Measurements from ENCODE around the gene HGS.

Gene HGS

DNA sequence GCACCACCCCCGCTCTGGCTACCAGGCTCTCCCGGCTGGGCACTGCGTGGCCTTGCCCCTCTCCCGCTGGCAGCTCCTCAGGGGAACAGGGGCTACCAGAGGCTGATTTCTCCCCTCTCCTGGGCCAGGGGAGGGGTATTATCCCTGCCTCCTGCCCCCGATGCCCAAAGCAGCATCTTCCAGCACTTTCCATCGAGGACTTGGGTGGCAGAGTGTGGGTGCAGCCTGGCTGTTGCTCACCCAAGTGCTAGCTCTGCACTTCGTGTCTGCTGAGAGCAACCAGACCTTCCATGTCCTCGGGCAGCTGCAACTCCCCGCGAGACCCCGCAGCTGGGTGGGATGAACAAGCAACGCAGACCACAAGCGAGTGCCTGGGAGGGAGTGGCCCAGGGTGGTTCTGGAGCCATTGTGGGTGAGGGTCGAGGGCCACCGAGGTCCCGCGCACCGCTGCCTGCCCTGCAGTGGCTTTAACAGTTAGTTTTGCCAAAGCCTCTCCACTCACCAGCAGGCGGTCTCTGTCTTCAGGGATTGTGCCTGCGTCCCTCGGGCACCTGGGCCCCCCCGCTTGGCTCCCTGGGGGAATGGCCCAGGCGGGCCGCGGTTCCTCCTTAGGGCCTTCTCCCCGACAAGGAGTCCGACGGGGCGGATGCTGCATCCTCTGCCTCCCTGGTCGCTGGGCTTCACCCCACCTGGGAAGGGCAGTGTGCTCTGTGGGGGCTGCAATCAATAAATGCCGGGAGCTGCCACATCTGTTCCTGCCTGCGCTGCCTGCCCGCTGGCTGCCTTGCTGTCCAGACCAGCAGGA is 36.7 kb downstream of the HGS start:
- peaks cover 28% of the 10 kb centered on the region for H3K4me1 ChIP-seq (ENCODE audit: control insufficient read depth, insufficient read depth, low read length)
- H3K9ac ChIP-seq (ENCODE audit: low read length): no peak overlapping the region
- H3K4me3 ChIP-seq (ENCODE audit: low read length): no peak overlapping the region
- H3K27me3 ChIP-seq (ENCODE audit: control insufficient read depth, insufficient read depth, low read length): no peaks in the 10 kb centered on the region
- H3K9me3 ChIP-seq (ENCODE audit: control insufficient read depth, low read length): no peaks in the 10 kb centered on the region
- H3K36me3 ChIP-seq (ENCODE audit: control insufficient read depth, insufficient read depth, low read length): no peaks in the 10 kb centered on the region

DNA sequence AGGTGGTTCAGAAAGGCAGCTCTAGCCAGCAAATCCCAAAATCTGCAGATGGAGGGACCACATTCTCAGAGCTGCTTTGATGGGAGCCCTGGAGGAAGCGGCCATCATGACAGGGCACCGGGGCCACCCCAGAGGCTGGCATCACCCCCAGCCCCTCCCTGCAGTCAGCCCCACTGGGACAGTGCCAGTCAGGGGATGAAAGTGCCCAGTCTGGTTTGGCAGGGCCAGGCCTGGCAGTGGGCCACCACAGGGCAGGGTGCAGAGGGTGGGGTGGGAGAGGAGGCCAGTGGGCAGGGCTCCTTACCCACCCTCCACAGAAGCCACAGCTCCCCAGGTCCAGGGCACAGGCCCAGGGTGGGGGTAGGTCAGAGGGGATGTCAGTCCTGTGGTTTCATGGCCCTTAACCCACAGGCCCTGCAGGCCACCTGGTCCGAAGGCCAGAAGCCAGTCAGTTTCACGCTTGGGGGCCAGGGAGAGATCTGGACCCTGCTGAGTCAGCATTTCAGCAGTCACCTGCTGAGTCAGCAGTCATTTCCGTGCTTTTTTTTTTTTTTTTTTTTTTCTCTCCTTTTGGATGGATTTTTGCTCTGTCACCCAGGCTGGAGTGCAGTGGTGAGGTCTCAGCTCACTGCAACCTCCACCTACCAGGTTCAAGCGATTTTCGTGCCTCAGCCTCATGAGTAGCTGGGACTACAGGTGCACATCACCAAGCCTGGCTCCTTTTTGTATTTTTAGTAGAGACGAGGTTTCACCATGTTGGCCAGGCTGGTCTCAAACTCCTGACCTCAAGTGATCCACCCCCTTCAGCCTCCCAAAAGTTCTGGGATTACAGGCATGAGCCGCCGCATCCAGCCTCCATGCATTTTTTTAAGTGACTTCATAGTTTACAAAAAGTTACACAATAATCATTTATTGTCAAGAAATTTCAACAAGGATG is 38.6 kb downstream of the HGS start:
- H3K4me3 ChIP-seq (ENCODE audit: low read length): no peak overlapping the region
- no peak overlapping the region for H3K9ac ChIP-seq (ENCODE audit: low read length)

GRCh38 chr17:81723651-81724209 is 39.9 kb downstream of the HGS start:
- Histone ChIP-seq H3K4me1 (ENCODE audit: control insufficient read depth, insufficient read depth, low read length) (peaks cover 35% of the 10 kb centered on the region), H3K9ac (ENCODE audit: low read length) (no peak overlapping the region), H3K9me3 (ENCODE audit: control insufficient read depth, low read length) (no peaks in the 10 kb centered on the region), H3K27me3 (ENCODE audit: control insufficient read depth, insufficient read depth, low read length) (no peaks in the 10 kb centered on the region), H3K36me3 (ENCODE audit: control insufficient read depth, insufficient read depth, low read length) (no peaks in the 10 kb centered on the region), H3K4me3 (ENCODE audit: low read length) (no peak overlapping the region)

More for the DNA sequence above, 38.6 kb downstream of the HGS start:
- Histone ChIP-seq H3K36me3 (ENCODE audit: control insufficient read depth, insufficient read depth, low read length) (no peaks in the 10 kb centered on the region), H3K9me3 (ENCODE audit: control insufficient read depth, low read length) (no peaks in the 10 kb centered on the region), H3K27me3 (ENCODE audit: control insufficient read depth, insufficient read depth, low read length) (no peaks in the 10 kb centered on the region), H3K4me1 (ENCODE audit: control insufficient read depth, insufficient read depth, low read length) (peaks cover 31% of the 10 kb centered on the region)

DNA sequence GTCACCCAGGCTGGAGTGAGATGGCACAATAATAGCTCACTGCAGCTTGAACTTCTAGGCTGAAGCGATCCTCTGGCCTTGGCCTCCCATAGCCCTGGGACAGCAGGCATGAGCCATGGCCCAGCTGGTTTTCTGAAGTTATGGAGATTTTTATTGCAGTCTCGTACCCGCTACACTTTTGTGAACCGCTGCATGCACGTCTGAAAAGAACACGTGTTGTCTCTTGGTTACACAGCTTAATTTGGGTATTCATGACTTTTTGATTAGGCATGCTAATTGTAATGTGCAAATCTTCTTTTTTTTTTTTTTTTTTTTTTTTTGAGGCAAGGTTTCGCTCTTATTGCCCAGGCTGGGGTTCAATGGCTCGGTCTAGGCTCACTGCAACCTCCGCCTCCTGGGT is 41.6 kb downstream of the HGS start:
- Histone ChIP-seq H3K9me3 (ENCODE audit: control insufficient read depth, low read length) (no peaks in the 10 kb centered on the region), H3K27me3 (ENCODE audit: control insufficient read depth, insufficient read depth, low read length) (no peaks in the 10 kb centered on the region), H3K9ac (ENCODE audit: low read length) (no peak overlapping the region), H3K4me1 (ENCODE audit: control insufficient read depth, insufficient read depth, low read length) (peaks cover 35% of the 10 kb centered on the region), H3K4me3 (ENCODE audit: low read length) (no peak overlapping the region), H3K36me3 (ENCODE audit: control insufficient read depth, insufficient read depth, low read length) (no peaks in the 10 kb centered on the region)

GRCh38 chr17:81726004-81726403 is 42.2 kb downstream of the HGS start:
- H3K4me3 ChIP-seq (ENCODE audit: low read length): no peak overlapping the region
- H3K36me3 ChIP-seq (ENCODE audit: control insufficient read depth, insufficient read depth, low read length): no peaks in the 10 kb centered on the region
- H3K4me1 ChIP-seq (ENCODE audit: control insufficient read depth, insufficient read depth, low read length): peaks cover 35% of the 10 kb centered on the region
- no peaks in the 10 kb centered on the region for H3K27me3 ChIP-seq (ENCODE audit: control insufficient read depth, insufficient read depth, low read length)
- H3K9me3 ChIP-seq (ENCODE audit: control insufficient read depth, low read length): no peaks in the 10 kb centered on the region
- H3K9ac ChIP-seq (ENCODE audit: low read length): no peak overlapping the region

GRCh38 chr17:81727324-81728031 is 43.7 kb downstream of the HGS start:
- no peak overlapping the region for H3K9ac ChIP-seq (ENCODE audit: low read length)
- H3K27me3 ChIP-seq (ENCODE audit: control insufficient read depth, insufficient read depth, low read length): no peaks in the 10 kb centered on the region
- peaks cover 26% of the 10 kb centered on the region for H3K4me1 ChIP-seq (ENCODE audit: control insufficient read depth, insufficient read depth, low read length)
- H3K4me3 ChIP-seq (ENCODE audit: low read length): peak overlapping the region; percentile 2
- no peaks in the 10 kb centered on the region for H3K9me3 ChIP-seq (ENCODE audit: control insufficient read depth, low read length)
- H3K36me3 ChIP-seq (ENCODE audit: control insufficient read depth, insufficient read depth, low read length): no peaks in the 10 kb centered on the region

GRCh38 chr17:81733507-81734404 is 49.9 kb downstream of the HGS start:
- H3K4me1 ChIP-seq (ENCODE audit: control insufficient read depth, insufficient read depth, low read length): peaks cover 34% of the 10 kb centered on the region
- no peak overlapping the region for H3K4me3 ChIP-seq (ENCODE audit: low read length)
- peaks cover 7% of the 10 kb centered on the region for H3K27me3 ChIP-seq (ENCODE audit: control insufficient read depth, insufficient read depth, low read length)
- no peaks in the 10 kb centered on the region for H3K9me3 ChIP-seq (ENCODE audit: control insufficient read depth, low read length)
- H3K9ac ChIP-seq (ENCODE audit: low read length): no peak overlapping the region
- H3K36me3 ChIP-seq (ENCODE audit: control insufficient read depth, insufficient read depth, low read length): no peaks in the 10 kb centered on the region

DNA sequence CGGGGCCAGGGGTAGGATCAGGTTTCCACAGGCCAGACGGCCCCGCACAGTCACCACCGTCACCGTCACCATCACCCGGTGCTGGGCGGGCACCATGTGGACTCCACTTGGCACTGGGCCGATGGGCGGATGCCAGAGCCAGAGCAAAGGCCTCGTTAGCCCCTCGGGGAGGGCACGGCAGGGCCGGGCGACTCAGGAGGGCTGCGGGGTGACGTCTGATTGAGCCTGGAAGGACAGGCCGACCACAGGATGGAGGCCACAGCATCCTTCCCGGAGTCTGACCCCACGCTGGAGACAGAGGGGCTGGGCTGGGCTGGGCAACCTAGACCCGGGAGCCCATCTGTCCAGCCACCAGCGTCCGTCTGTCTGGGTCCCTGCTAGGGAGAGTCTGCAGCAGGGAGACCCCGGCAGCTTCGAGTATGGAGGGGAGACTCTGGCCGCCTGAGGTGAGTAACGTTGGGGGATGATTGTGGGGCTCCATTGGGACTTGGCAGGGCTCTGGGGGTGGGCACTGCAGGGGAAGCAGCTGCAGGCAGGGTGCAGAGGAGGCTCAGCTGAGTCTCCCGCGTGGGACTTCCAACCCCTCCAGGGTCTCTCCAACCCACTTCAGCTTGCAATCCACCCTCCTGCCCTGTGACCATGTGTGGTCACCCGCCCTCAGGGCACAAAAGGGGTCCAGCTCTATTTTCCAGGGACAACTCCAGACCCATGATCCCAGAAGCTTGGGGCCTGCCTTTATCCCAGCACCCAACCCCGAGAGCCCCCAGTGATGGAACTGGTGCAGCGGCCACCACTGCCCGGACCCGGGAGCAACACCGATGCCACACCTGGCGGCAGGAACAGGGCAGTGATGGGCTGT is 50.8 kb downstream of the HGS start:
- Histone ChIP-seq H3K36me3 (ENCODE audit: control insufficient read depth, insufficient read depth, low read length) (no peaks in the 10 kb centered on the region), H3K9ac (ENCODE audit: low read length) (no peak overlapping the region), H3K9me3 (ENCODE audit: control insufficient read depth, low read length) (no peaks in the 10 kb centered on the region), H3K27me3 (ENCODE audit: control insufficient read depth, insufficient read depth, low read length) (peaks cover 7% of the 10 kb centered on the region), H3K4me3 (ENCODE audit: low read length) (no peak overlapping the region), H3K4me1 (ENCODE audit: control insufficient read depth, insufficient read depth, low read length) (peaks cover 34% of the 10 kb centered on the region)

DNA sequence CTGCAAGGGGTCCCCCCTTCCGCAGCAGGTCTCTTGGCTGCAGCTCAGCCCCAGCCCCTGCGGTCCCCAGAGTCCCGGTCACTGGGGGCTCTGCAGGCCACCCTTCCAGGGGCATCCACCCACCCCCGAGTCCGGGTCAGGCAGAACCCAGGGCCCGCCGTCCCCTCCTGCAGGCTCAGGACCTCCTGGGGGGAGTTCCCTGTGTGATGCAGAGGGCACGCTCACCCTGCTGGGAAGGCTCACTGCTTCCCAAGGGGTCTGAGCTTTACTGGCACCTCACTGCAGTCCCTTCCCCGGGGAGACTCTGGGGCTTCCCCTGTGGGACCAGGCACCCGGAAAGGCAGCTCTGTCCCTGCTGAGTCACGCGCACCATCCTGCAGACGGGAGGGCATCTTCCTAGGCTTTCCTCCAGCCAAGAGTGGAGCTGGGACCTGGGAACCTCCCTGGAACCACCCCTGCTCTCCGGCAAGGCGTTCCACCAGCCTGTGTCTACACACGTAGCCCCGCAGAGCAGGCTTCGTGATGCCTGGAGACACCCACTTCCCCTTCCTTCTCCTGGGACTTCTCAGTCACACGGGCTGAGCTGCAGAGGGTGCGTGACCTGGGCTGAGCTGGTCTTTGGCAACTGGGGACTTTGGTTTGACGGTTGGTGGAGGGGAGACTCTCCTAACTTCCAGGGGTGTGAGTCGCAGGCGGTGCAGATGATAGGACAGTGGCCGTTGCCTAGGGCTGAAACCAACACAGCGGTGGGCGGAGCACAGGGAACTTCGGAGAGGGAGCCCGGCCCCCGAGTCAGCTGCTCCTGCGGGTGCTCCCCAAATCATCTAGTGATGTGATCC is 51.7 kb downstream of the HGS start:
- peak overlapping the region; percentile 38 for H3K9ac ChIP-seq (ENCODE audit: low read length)
- no peaks in the 10 kb centered on the region for H3K9me3 ChIP-seq (ENCODE audit: control insufficient read depth, low read length)
- peaks cover 7% of the 10 kb centered on the region for H3K27me3 ChIP-seq (ENCODE audit: control insufficient read depth, insufficient read depth, low read length)
- peaks cover 34% of the 10 kb centered on the region for H3K4me1 ChIP-seq (ENCODE audit: control insufficient read depth, insufficient read depth, low read length)
- no peaks in the 10 kb centered on the region for H3K36me3 ChIP-seq (ENCODE audit: control insufficient read depth, insufficient read depth, low read length)
- H3K4me3 ChIP-seq (ENCODE audit: low read length): no peak overlapping the region
